Measurements from ENCODE around the gene CHST2.
"Not testable (repeated sequence)": the region's sequence is repeated elsewhere in the genome, so short reads cannot be mapped to it uniquely, and the experiment has no call there.

The CHST2 gene

GRCh38 chr3:143119009-143119914 lies at the start of gene CHST2:
Gene CHST2, plus strand, starts transcription at chr3:143119771. Its CDS starts 1,046 bp downstream, at chr3:143120817.
- peak; percentile 80 for DNase-seq

GRCh38 chr3:143070977-143071551 lies 48.5 kb upstream of the CHST2 start:
- peak; percentile 76 for DNase-seq

GRCh38 chr3:143071776-143072175 lies 47.8 kb upstream of the CHST2 start:
- DNase-seq, result no peak

- not testable (repeated sequence) for DNase-seq
Measured at GRCh38 chr3:143072298-143073020, 47.1 kb upstream of the CHST2 start.

- DNase-seq, result not testable (repeated sequence)
Measured at GRCh38 chr3:143073541-143073940, 46.0 kb upstream of the CHST2 start.

- not testable (repeated sequence) for DNase-seq
Measured at GRCh38 chr3:143073983-143074382, 45.6 kb upstream of the CHST2 start.

- DNase-seq, result peak; percentile 50
Measured at GRCh38 chr3:143078883-143079282, 40.7 kb upstream of the CHST2 start.

GRCh38 chr3:143080196-143080595 lies 39.4 kb upstream of the CHST2 start:
- no peak for DNase-seq

GRCh38 chr3:143081365-143081764 lies 38.2 kb upstream of the CHST2 start:
- no peak for DNase-seq

GRCh38 chr3:143081844-143082778 lies 37.5 kb upstream of the CHST2 start:
- no peak for DNase-seq

GRCh38 chr3:143083781-143084180 lies 35.8 kb upstream of the CHST2 start:
- DNase-seq, result no peak

GRCh38 chr3:143084856-143085731 lies 34.5 kb upstream of the CHST2 start:
- peak; percentile 47 for DNase-seq

- no peak for DNase-seq
Measured at GRCh38 chr3:143088835-143089234, 30.7 kb upstream of the CHST2 start.

GRCh38 chr3:143089965-143090364 lies 29.6 kb upstream of the CHST2 start:
- DNase-seq, result no peak

GRCh38 chr3:143090486-143090885 lies 29.1 kb upstream of the CHST2 start:
- DNase-seq, result no peak

- DNase-seq, result no peak
Measured at GRCh38 chr3:143090976-143091837, 28.4 kb upstream of the CHST2 start.

- DNase-seq, result no peak
Measured at GRCh38 chr3:143092191-143092590, 27.4 kb upstream of the CHST2 start.

GRCh38 chr3:143095813-143096212 lies 23.8 kb upstream of the CHST2 start:
- DNase-seq, result no peak

- DNase-seq, result no peak
Measured at GRCh38 chr3:143098032-143098764, 21.4 kb upstream of the CHST2 start.

GRCh38 chr3:143099210-143099609 lies 20.4 kb upstream of the CHST2 start:
- no peak for DNase-seq

Measured in fibroblast of skin of right biceps (primary cell).